CD4-positive, alpha-beta memory T cell (primary cell): Measurements from ENCODE around the gene TSC22D2. TPM values are rescaled to one million over a fixed set of nuclear protein-coding genes. Genes with fewer than 3 reads are reported as not detected.
A peak's percentile ranks its signal among the peaks of the same experiment; 100 is the strongest.

Experiments used
- CTCF ChIA-PET: fragments of 350-600 bp; sonication (Branson Sonifier 250); formaldehyde crosslinking; loops from one replicate; lab custom pipeline; 2021; ENCODE audit warnings: inconsistent platforms; ENCODE audit not compliant: partially characterized antibody; lab: Charles Lee
- POLR2A ChIA-PET: fragments of 350-600 bp; sonication (Branson Sonifier 250); formaldehyde crosslinking; loops from one replicate; lab custom pipeline; 2021; ENCODE audit not compliant: partially characterized antibody; lab: Charles Lee
- DNase-seq, 5 donors: peaks; one replicate each; pipeline versions ENCODE4 v3.0.0 to v3.0.0-alpha.2; 2020 to 2022; ENCODE audit warnings: mixed read lengths in 1 of 5
- H3K27ac ChIP-seq: one replicate; pipeline ENCODE4 v1.7.0; 2013; ENCODE audit warnings: low read depth, low read length
- H3K27me3 ChIP-seq: 2 replicates; pipeline ENCODE4 v1.7.0; 2013; ENCODE audit warnings: mild to moderate bottlenecking, low read length, moderate library complexity; ENCODE audit not compliant: insufficient read depth
- H3K36me3 ChIP-seq: 2 replicates; pipeline ENCODE4 v1.7.0; 2013; ENCODE audit warnings: mild to moderate bottlenecking, low read length, moderate library complexity; ENCODE audit not compliant: insufficient read depth
- H3K4me1 ChIP-seq: 2 replicates; pipeline ENCODE4 v1.7.0; 2013; ENCODE audit warnings: mild to moderate bottlenecking, low read length, moderate library complexity; ENCODE audit not compliant: insufficient read depth
- H3K4me3 ChIP-seq, 2 donors: one replicate each; pipeline ENCODE4 v1.7.0; 2013; ENCODE audit warnings: low read length in 2 of 2, mild to moderate bottlenecking in 1 of 2
- H3K9me3 ChIP-seq, 2 donors: one replicate each; pipeline ENCODE4 v1.7.0; 2013; ENCODE audit warnings: low read length in 2 of 2, control low read depth in 1 of 2; ENCODE audit not compliant: control insufficient read depth in 1 of 2
- H3K27ac Mint-ChIP-seq, 7 donors: one replicate each; pipeline ENCODE4 v1.8.0; 2020 to 2021; ENCODE audit warnings: mixed read lengths in 7 of 7, mild to moderate bottlenecking in 6 of 7, inconsistent platforms in 3 of 7, moderate library complexity in 3 of 7
- H3K27me3 Mint-ChIP-seq, 2 donors: one replicate each; pipeline ENCODE4 v1.8.0; 2020 to 2021; ENCODE audit warnings: mixed read lengths in 2 of 2
- H3K36me3 Mint-ChIP-seq, 2 donors: one replicate each; pipeline ENCODE4 v1.8.0; 2020 to 2021; ENCODE audit warnings: mixed read lengths in 2 of 2, inconsistent platforms in 1 of 2, mild to moderate bottlenecking in 1 of 2
- H3K4me1 Mint-ChIP-seq, 4 donors: one replicate each; pipeline ENCODE4 v1.8.0; 2020 to 2021; ENCODE audit warnings: mixed read lengths in 4 of 4, mild to moderate bottlenecking in 1 of 4
- H3K4me3 Mint-ChIP-seq, 8 donors: one replicate each; pipeline ENCODE4 v1.8.0; 2020 to 2021; ENCODE audit warnings: mixed read lengths in 8 of 8, mild to moderate bottlenecking in 7 of 8, moderate library complexity in 6 of 8, inconsistent platforms in 3 of 8
- H3K9me3 Mint-ChIP-seq, 8 donors: one replicate each; pipeline ENCODE4 v1.8.0; 2020 to 2021; ENCODE audit warnings: mixed read lengths in 8 of 8, mild to moderate bottlenecking in 5 of 8, inconsistent platforms in 3 of 8, moderate library complexity in 1 of 8
- intact Hi-C: fragments of 100-400 bp; cut with micrococcal nuclease; formaldehyde crosslinking; loops from one replicate; pipeline ENCODE4 v1.15.1; 2023
- polyA plus RNA-seq, 2 donors: library from polyadenylated mRNA; unstranded; fragments of 300-500 nt; fragmentation: Illumina TruSeq; gene quantifications; one replicate each; pipeline ENCODE4 v1.2.3, GENCODE V29; 2021
- total RNA-seq, 2 experiments: library from RNA; stranded (reverse); gene quantifications; one replicate each; pipeline ENCODE4 v1.2.3, GENCODE V29; 2021

TSC22D2 gene
- total and polyA plus RNA-seq, 4 experiments from 2014 or later = 5.5 to 25.7 (median 19.7) TPM

GRCh38 chr3:150426292-150426691 is 18.2 kb downstream of the TSC22D2 start:
- no peak for DNase-seq
- Histone ChIP-seq H3K4me3 (no peak overlapping the region), H3K27me3 (no peaks in the 10 kb centered on the region), H3K27ac (no peak overlapping the region), H3K4me1 (peaks cover 28% of the 10 kb centered on the region), H3K36me3 (no peaks in the 10 kb centered on the region), H3K9me3 (no peaks in the 10 kb centered on the region)
- intact Hi-C loops = loop anchor here (2.0 kb wide), 1 partner anchor 15 kb away; no protein-coding TSS in a partner anchor
- H3K4me3 Mint-ChIP-seq = no peak overlapping the region
- H3K4me1 Mint-ChIP-seq = peaks cover 43 to 65% (median 54%) of the 10 kb centered on the region in 4 donors
- no peaks in the 10 kb centered on the region for H3K27me3 Mint-ChIP-seq
- POLR2A ChIA-PET = interaction anchor here (1.2 to 1.6 kb wide), 2 partner anchors 14 to 17 kb away, joined by 4 read pairs; no protein-coding TSS in a partner anchor
- CTCF ChIA-PET = interaction anchor here (0.9 to 1.5 kb wide), 3 partner anchors 8 to 66 kb away, joined by 3 to 6 read pairs (median 3); no protein-coding TSS in a partner anchor
- no peaks in the 10 kb centered on the region for H3K9me3 Mint-ChIP-seq
- H3K36me3 Mint-ChIP-seq = peaks cover 15 to 18% of the 10 kb centered on the region in 2 donors
- peak overlapping the region in 1 of 7 donors; percentile 21 for H3K27ac Mint-ChIP-seq

- DNase-seq = no peak
- ChIA-PET CTCF (interaction anchor here (0.9 to 1.9 kb wide), 3 partner anchors 19 to 20 kb away, joined by 3 to 5 read pairs (median 5); partner anchors contain the start of gene TSC22D2), POLR2A (no interaction called here)
- H3K36me3 ChIP-seq = no peaks in the 10 kb centered on the region
- H3K4me1 ChIP-seq = peaks cover 27% of the 10 kb centered on the region
- no peaks in the 10 kb centered on the region for H3K9me3 Mint-ChIP-seq
- intact Hi-C loops = no loop called here
- H3K9me3 ChIP-seq = no peaks in the 10 kb centered on the region
- H3K4me3 Mint-ChIP-seq = no peak overlapping the region
- no peak overlapping the region for H3K27ac Mint-ChIP-seq
- no peaks in the 10 kb centered on the region for H3K27me3 ChIP-seq
- peaks cover 8 to 10% of the 10 kb centered on the region in 2 donors for H3K36me3 Mint-ChIP-seq
- H3K27ac ChIP-seq = no peak overlapping the region
- H3K4me3 ChIP-seq = no peak overlapping the region
- H3K4me1 Mint-ChIP-seq = peaks cover 32 to 64% (median 53%) of the 10 kb centered on the region in 4 donors
- H3K27me3 Mint-ChIP-seq = no peaks in the 10 kb centered on the region
These were observed 20.5 kb downstream of the TSC22D2 start for GRCh38 chr3:150428562-150428961.

GRCh38 chr3:150429767-150430671 is 21.9 kb downstream of the TSC22D2 start:
- H3K4me3 ChIP-seq = no peak overlapping the region
- Mint-ChIP-seq H3K9me3 (no peaks in the 10 kb centered on the region), H3K4me3 (no peak overlapping the region), H3K27me3 (no peaks in the 10 kb centered on the region), H3K36me3 (peaks cover 8% of the 10 kb centered on the region in 2 donors), H3K4me1 (peaks cover 33 to 72% (median 59%) of the 10 kb centered on the region in 4 donors), H3K27ac (peak overlapping the region in 4 of 7 donors; percentile 0 to 80 (median 4))
- ChIA-PET POLR2A (interaction anchor here (3.0 kb wide), 1 partner anchor 21 kb away, joined by 13 read pairs; the partner anchor contains the start of gene TSC22D2), CTCF (interaction anchor here (1.0 to 1.9 kb wide), 2 partner anchors 22 to 45 kb away, joined by 3 to 5 read pairs; partner anchors contain the start of gene TSC22D2)
- no peaks in the 10 kb centered on the region for H3K27me3 ChIP-seq
- no peak for DNase-seq
- no peak overlapping the region for H3K27ac ChIP-seq
- H3K36me3 ChIP-seq = no peaks in the 10 kb centered on the region
- peaks cover 27% of the 10 kb centered on the region for H3K4me1 ChIP-seq
- intact Hi-C loops = no loop called here
- no peaks in the 10 kb centered on the region for H3K9me3 ChIP-seq

GRCh38 chr3:150433347-150433746 is 25.2 kb downstream of the TSC22D2 start:
- Histone ChIP-seq H3K9me3 (no peaks in the 10 kb centered on the region), H3K4me1 (peaks cover 14% of the 10 kb centered on the region), H3K27ac (no peak overlapping the region), H3K27me3 (no peaks in the 10 kb centered on the region), H3K4me3 (no peak overlapping the region), H3K36me3 (no peaks in the 10 kb centered on the region)
- Mint-ChIP-seq H3K27ac (no peak overlapping the region), H3K4me3 (no peak overlapping the region), H3K4me1 (peaks cover 17 to 50% (median 38%) of the 10 kb centered on the region in 4 donors), H3K27me3 (no peaks in the 10 kb centered on the region), H3K36me3 (peaks cover 2 to 5% of the 10 kb centered on the region in 2 donors), H3K9me3 (no peaks in the 10 kb centered on the region)
- ChIA-PET POLR2A (no interaction called here), CTCF (interaction anchor here (1.0 to 2.0 kb wide), 3 partner anchors 9 to 53 kb away, joined by 3 to 6 read pairs (median 3); partner anchors contain the start of gene TSC22D2)
- DNase-seq = no peak
- intact Hi-C loops = no loop called here

- H3K27ac Mint-ChIP-seq = no peak overlapping the region
- CTCF ChIA-PET = interaction anchor here (0.8 to 2.0 kb wide), 4 partner anchors 8 to 61 kb away, joined by 3 to 6 read pairs (median 4); partner anchors contain the start of gene TSC22D2
- H3K9me3 Mint-ChIP-seq = no peaks in the 10 kb centered on the region
- H3K9me3 ChIP-seq = no peaks in the 10 kb centered on the region
- peaks cover 17 to 46% (median 30%) of the 10 kb centered on the region in 4 donors for H3K4me1 Mint-ChIP-seq
- POLR2A ChIA-PET = interaction anchor here (1.3 kb wide), 1 partner anchor 24 kb away, joined by 6 read pairs; no protein-coding TSS in a partner anchor
- peaks cover 5% of the 10 kb centered on the region in 2 donors for H3K36me3 Mint-ChIP-seq
- no peak overlapping the region for H3K27ac ChIP-seq
- intact Hi-C loops = no loop called here
- H3K36me3 ChIP-seq = no peaks in the 10 kb centered on the region
- H3K27me3 ChIP-seq = no peaks in the 10 kb centered on the region
- DNase-seq = no peak
- H3K4me3 ChIP-seq = no peak overlapping the region
- H3K4me1 ChIP-seq = peaks cover 5% of the 10 kb centered on the region
- no peaks in the 10 kb centered on the region for H3K27me3 Mint-ChIP-seq
- peak overlapping the region in 1 of 8 donors; percentile 25 for H3K4me3 Mint-ChIP-seq
These were observed 26.1 kb downstream of the TSC22D2 start for GRCh38 chr3:150434234-150434633.

GRCh38 chr3:150436161-150436560 is 28.1 kb downstream of the TSC22D2 start:
- H3K36me3 Mint-ChIP-seq = peaks cover under 1 to 5% of the 10 kb centered on the region in 2 donors
- H3K4me3 ChIP-seq = no peak overlapping the region
- no peaks in the 10 kb centered on the region for H3K27me3 Mint-ChIP-seq
- no peaks in the 10 kb centered on the region for H3K36me3 ChIP-seq
- peaks cover 4% of the 10 kb centered on the region for H3K4me1 ChIP-seq
- H3K27me3 ChIP-seq = no peaks in the 10 kb centered on the region
- H3K27ac ChIP-seq = no peak overlapping the region
- H3K4me3 Mint-ChIP-seq = no peak overlapping the region
- DNase-seq = no peak
- ChIA-PET CTCF (no interaction called here), POLR2A (no interaction called here)
- H3K9me3 Mint-ChIP-seq = no peaks in the 10 kb centered on the region
- H3K9me3 ChIP-seq = no peaks in the 10 kb centered on the region
- no peak overlapping the region for H3K27ac Mint-ChIP-seq
- intact Hi-C loops = no loop called here
- H3K4me1 Mint-ChIP-seq = peaks cover 10 to 39% (median 20%) of the 10 kb centered on the region in 4 donors

GRCh38 chr3:150439657-150440056 is 31.6 kb downstream of the TSC22D2 start:
- peaks cover 16 to 19% of the 10 kb centered on the region in 2 donors for H3K36me3 Mint-ChIP-seq
- Histone ChIP-seq H3K4me1 (no peaks in the 10 kb centered on the region), H3K36me3 (no peaks in the 10 kb centered on the region), H3K27me3 (no peaks in the 10 kb centered on the region), H3K9me3 (no peaks in the 10 kb centered on the region), H3K27ac (no peak overlapping the region), H3K4me3 (no peak overlapping the region)
- no peaks in the 10 kb centered on the region for H3K27me3 Mint-ChIP-seq
- POLR2A ChIA-PET = no interaction called here
- intact Hi-C loops = no loop called here
- no peak overlapping the region for H3K27ac Mint-ChIP-seq
- CTCF ChIA-PET = no interaction called here
- DNase-seq = no peak
- H3K9me3 Mint-ChIP-seq = no peaks in the 10 kb centered on the region
- peaks cover 15 to 40% (median 23%) of the 10 kb centered on the region in 4 donors for H3K4me1 Mint-ChIP-seq
- H3K4me3 Mint-ChIP-seq = no peak overlapping the region
